HEK293T (cell line): ENCODE results near the gene KCNQ1.

Experiments used
- CTCF ChIA-PET: fragments of 350-600 bp; formaldehyde crosslinking; extraction: SDS; loops from one replicate; lab custom pipeline; 2021; ENCODE audit warnings: antibody characterized with exemption, inconsistent platforms; lab: Yijun Ruan, JAX
- POLR2A ChIA-PET: fragments of 350-600 bp; formaldehyde crosslinking; extraction: SDS; loops from one replicate; lab custom pipeline; 2020; ENCODE audit warnings: antibody characterized with exemption, inconsistent platforms; lab: Yijun Ruan, JAX
- DNase-seq: peaks from one replicate; pipeline ENCODE4 v3.0.0; 2012; ENCODE audit warnings: mixed read lengths; ENCODE audit errors: extremely low spot score
- ARNT ChIP-seq: fragments of 450-650 bp; IDR thresholded peaks from 2 replicates; pipeline ENCODE4 v1.6.1; 2017; ENCODE audit warnings: mild to moderate bottlenecking
- BHLHE40 ChIP-seq: fragments of 450-650 bp; IDR thresholded peaks from 2 replicates; pipeline ENCODE4 v1.6.1; 2016; ENCODE audit warnings: mild to moderate bottlenecking, moderate library complexity, borderline replicate concordance
- CTBP1 ChIP-seq: fragments of 450-650 bp; IDR thresholded peaks from 2 replicates; pipeline ENCODE4 v1.6.1; 2016; ENCODE audit warnings: borderline replicate concordance
- ELF4 ChIP-seq: fragments of 450-650 bp; IDR thresholded peaks from 2 replicates; pipeline ENCODE4 v1.6.1; 2017; ENCODE audit warnings: antibody characterized with exemption
- FOXA1 ChIP-seq: fragments of 450-650 bp; IDR thresholded peaks from 2 replicates; pipeline ENCODE4 v1.6.1; 2016; ENCODE audit warnings: mild to moderate bottlenecking
- FOXK2 ChIP-seq: fragments of 450-650 bp; IDR thresholded peaks from 2 replicates; pipeline ENCODE4 v1.6.1; 2016; ENCODE audit warnings: mild to moderate bottlenecking
- FOXM1 ChIP-seq: fragments of 450-650 bp; IDR thresholded peaks from 2 replicates; pipeline ENCODE4 v1.6.1; 2017; ENCODE audit warnings: mild to moderate bottlenecking, borderline replicate concordance
- HDGF ChIP-seq: fragments of 450-650 bp; IDR thresholded peaks from 2 replicates; pipeline ENCODE4 v1.6.1; 2017; ENCODE audit warnings: antibody characterized with exemption, borderline replicate concordance
- L3MBTL2 ChIP-seq: fragments of 450-650 bp; conservative IDR thresholded peaks from 2 replicates; pipeline ENCODE4 v1.6.1; 2016; ENCODE audit warnings: mild to moderate bottlenecking
- LEF1 ChIP-seq: fragments of 450-650 bp; IDR thresholded peaks from 2 replicates; pipeline ENCODE4 v1.6.1; 2017; ENCODE audit warnings: mild to moderate bottlenecking, borderline replicate concordance
- NFRKB ChIP-seq: fragments of 450-650 bp; IDR thresholded peaks from 2 replicates; pipeline ENCODE4 v1.6.1; 2016; ENCODE audit warnings: mild to moderate bottlenecking, moderate library complexity
- SP1 ChIP-seq: fragments of 450-650 bp; IDR thresholded peaks from 2 replicates; pipeline ENCODE4 v1.6.1; 2017
- SUZ12 ChIP-seq: fragments of 450-650 bp; IDR thresholded peaks from 2 replicates; pipeline ENCODE4 v1.6.1; 2016; ENCODE audit warnings: mild to moderate bottlenecking
- TARDBP ChIP-seq: fragments of 450-650 bp; IDR thresholded peaks from 2 replicates; pipeline ENCODE4 v1.6.1; 2016
- ZNF384 ChIP-seq: fragments of 450-650 bp; IDR thresholded peaks from 2 replicates; pipeline ENCODE4 v1.6.1; 2016
- TF ChIP-seq, protein P1 (sequence below): fragments of 450-650 bp; IDR thresholded peaks from 2 replicates; pipeline ENCODE4 v1.6.1; 2016

Gene KCNQ1

DNA sequence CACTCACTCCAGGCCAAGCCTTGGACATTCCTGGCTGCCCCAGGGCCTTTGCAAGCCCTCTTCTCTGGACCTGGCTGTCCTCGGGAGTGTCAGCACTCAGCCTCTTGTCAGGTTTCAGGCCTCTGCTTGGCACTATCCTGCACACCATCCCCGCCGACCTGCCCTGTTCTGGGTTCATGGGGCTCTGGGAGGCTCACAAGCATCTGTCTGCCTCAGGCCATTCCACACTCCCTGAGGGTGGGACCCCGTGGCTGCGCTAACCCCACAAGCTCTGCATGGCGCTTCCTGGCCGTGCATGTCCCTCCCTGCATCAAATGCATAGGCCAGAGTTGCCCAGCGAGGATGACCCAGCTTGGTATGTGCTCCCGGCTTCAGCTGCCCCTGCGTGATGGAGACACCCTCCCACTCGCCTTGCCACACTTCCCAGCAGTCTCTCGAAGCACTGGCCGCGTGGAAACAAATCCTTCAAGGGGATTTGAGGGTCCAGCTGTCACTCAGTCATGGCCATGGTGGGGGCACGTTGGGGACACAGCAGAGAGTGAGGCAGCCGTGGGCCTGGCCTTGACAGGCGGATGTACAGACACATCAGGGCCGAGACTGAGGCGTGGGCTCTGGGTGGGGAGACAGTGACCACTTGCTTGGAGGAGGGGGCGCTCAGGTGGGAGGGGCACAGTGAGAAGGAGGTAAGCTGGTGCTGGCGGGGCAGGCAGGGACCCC lies 87.3 kb downstream of the KCNQ1 start:
- POLR2A ChIA-PET = interaction anchor here (0.9 to 3.4 kb wide), 6 partner anchors 131 to 360 kb away, joined by 3 to 24 read pairs (median 4); partner anchors contain the start of genes CDKN1C and TSSC4
- no peak for DNase-seq
- TF ChIP-seq FOXM1 (no peak), ELF4 (no peak), TARDBP (no peak), FOXA1 (no peak)
- CTCF ChIA-PET = interaction anchor here (0.6 to 5.6 kb wide), 11 partner anchors 101 to 356 kb away, joined by 3 to 146 read pairs (median 5); partner anchors contain the start of genes CDKN1C and KCNQ1OT1

DNA sequence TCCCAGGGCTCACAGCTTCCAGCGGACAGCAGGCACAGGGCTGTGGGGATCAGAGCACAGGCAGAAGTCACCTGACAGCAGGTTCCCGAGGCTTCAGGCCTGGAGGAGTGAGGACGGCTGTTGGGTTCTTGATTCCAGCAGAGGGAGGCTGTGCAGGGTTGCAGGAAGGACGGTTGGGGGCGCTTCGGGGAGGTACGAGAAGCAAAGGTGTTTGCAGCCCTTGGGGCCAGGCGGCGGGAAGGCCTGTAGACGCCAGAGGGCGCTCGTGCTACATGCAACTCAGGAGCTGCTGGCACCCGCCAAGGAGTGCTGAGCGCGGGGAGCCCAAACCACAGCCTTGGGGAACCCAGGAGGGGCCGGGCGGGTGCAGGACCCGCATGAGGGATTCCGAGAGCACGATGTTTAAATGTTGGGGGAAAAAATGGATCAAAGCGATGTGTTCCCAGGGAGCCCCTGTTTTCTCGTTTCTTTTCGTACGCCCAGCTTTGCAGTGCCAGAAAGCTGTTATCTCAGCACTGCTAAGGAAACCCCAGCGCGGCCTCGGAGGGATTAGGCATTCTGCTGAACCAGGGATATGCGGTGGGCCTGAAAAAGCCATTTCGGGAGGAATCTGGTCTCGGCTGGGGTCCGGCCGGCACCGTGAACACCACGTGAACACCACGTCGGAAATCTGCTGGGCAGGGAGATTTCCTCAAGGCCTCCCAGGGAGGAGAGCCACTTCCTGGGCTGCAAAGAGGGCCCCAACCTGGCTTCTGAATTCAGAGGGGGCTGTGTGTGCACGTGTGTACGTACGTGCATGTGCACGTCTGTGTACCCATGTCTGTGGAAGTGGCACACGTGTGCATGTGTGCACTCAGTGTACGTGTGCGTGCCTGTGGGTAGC lies 88.1 kb downstream of the KCNQ1 start:
- DNase-seq = peak; percentile 85
- TF ChIP-seq ELF4 (no peak), TARDBP (no peak), FOXM1 (no peak), NFRKB (no peak), SP1 (no peak), BHLHE40 (no peak), LEF1 (no peak), ARNT (no peak)
- ChIA-PET CTCF (interaction anchor here (0.5 to 5.6 kb wide), 13 partner anchors 22 to 397 kb away, joined by 3 to 146 read pairs (median 4); partner anchors contain the start of genes CDKN1C and KCNQ1OT1), POLR2A (interaction anchor here (0.9 to 3.4 kb wide), 6 partner anchors 132 to 360 kb away, joined by 3 to 24 read pairs (median 4); partner anchors contain the start of genes CDKN1C and TSSC4)

DNA sequence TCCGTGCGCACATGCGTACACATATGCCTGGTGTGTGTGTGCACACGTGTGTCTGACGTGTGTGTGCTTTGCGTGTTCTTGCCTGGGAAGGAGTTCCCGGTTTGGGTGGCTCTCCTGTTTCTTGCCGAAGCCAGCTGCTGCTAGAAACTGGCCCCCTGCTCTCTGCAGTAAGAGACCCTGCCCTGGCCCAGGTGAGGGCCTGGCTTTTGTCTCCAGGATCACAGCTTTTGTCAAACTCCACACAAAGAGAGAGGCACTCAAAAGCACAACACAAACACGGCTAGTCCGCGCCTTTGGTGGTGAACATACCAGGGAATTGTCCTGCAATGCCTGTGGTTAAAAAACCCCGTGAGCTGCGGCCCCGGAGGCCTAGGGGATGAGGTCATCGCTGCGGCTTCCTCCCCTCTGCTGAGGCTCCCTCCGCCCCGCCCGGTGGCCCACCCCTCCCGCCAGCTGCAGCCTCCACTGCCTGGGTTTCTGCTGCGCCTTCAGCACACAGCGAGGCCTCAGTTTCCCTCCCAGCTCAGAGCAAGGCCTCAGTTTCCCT lies 88.9 kb downstream of the KCNQ1 start:
- DNase-seq = peak; percentile 54
- CTCF ChIA-PET = interaction anchor here (0.7 to 5.6 kb wide), 8 partner anchors 106 to 396 kb away, joined by 3 to 146 read pairs (median 4); partner anchors contain the start of gene CDKN1C
- TF ChIP-seq ARNT (no peak), NFRKB (no peak), FOXK2 (no peak), ZNF384 (no peak), L3MBTL2 (no peak), CTBP1 (no peak), LEF1 (no peak), ELF4 (no peak), HDGF (no peak), FOXM1 (no peak), SP1 (no peak), TARDBP (no peak), BHLHE40 (no peak), SUZ12 (no peak), FOXA1 (no peak)
- TF ChIP-seq, protein P1, sequence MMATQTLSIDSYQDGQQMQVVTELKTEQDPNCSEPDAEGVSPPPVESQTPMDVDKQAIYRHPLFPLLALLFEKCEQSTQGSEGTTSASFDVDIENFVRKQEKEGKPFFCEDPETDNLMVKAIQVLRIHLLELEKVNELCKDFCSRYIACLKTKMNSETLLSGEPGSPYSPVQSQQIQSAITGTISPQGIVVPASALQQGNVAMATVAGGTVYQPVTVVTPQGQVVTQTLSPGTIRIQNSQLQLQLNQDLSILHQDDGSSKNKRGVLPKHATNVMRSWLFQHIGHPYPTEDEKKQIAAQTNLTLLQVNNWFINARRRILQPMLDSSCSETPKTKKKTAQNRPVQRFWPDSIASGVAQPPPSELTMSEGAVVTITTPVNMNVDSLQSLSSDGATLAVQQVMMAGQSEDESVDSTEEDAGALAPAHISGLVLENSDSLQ = no peak
- POLR2A ChIA-PET = interaction anchor here (0.9 to 3.4 kb wide), 5 partner anchors 133 to 359 kb away, joined by 3 to 24 read pairs (median 5); partner anchors contain the start of genes CDKN1C and TSSC4

DNA sequence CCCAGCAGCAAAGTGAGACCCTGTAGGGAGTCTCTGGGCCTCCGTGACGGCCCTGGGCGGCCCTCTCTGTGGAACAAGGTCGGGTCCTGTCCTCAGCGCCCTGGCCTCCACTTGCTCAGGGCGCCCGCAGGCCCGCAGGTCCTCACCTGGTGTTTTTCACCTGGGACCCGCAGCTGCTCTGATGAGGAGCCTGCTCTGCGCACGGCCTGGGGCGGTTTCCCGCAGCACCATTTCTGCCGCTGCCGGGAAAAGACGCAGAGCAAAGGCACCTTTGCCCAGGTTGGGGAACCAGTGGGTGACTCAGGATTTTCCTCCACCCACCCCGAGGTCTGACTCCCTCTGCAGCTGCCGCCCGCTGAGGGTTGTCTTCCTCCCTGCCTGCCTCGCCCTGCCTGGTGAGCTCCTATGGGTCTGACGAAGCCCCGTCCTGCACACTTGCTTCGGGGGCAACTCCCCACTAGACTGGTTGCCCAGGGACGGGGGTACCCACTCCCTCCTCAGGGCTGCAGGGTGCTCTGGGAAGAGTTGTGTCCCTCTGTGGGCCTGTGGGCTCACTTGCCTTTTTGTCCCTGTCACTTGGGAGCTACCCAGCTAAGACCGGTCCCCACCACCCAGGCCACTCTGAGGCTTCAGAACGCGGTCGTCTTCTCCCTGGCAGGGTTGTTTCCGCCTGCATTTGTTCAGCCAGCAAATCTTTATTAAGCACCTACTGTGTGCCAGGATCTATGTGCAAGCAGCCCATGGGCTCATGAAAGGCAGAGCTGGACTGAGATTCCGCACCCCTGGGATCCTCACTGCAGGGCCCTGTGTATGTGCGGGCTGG lies 89.5 kb downstream of the KCNQ1 start:
- DNase-seq = no peak
- CTCF ChIA-PET = interaction anchor here (0.9 to 5.6 kb wide), 5 partner anchors 107 to 361 kb away, joined by 3 to 146 read pairs (median 8); partner anchors contain the start of gene CDKN1C
- POLR2A ChIA-PET = interaction anchor here (0.6 to 3.4 kb wide), 4 partner anchors 350 to 441 kb away, joined by 3 to 24 read pairs (median 5); no protein-coding TSS in a partner anchor
- no peak for TF ChIP-seq SUZ12
- no peak for TF ChIP-seq SP1
- no peak for TF ChIP-seq FOXM1
- TF ChIP-seq HDGF = no peak
- no peak for TF ChIP-seq BHLHE40
- no peak for TF ChIP-seq FOXK2
- no peak for TF ChIP-seq CTBP1
- TF ChIP-seq ARNT = no peak

DNA sequence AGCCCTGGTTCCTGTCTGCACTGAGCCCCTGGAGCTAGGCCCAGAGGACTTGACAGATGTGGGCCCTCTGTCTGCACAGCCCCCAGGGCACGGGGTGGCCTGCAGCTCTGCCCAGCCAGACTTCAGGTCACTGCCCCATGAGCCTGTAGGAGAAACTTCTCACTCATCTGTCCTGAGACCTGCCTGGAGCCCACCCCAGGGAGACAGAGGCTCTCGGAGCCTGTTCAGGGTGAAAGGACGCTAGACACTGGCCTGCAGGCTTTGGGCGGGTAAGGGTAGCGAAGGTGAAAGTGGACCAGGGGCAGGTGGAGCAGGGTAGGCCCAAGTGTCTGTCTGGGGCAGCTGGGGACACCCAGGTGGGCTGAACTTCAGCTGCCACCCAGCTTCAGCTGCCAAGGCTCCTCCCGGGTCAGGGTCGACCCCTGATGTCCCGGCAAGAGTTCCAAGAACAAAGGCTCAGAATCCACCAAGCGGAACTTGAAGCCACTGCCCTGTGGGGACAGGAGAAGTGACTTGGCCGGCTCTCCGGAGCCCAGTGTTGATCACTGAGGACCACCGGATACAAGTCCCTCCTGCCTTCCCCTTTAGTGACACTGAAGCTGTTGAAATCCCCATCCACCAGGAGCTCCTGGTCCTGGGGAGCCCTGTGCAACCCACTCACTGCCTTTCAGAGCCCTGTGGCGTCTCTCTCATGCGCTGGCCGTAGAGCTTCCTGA lies 90.3 kb downstream of the KCNQ1 start:
- TF ChIP-seq HDGF (no peak), FOXK2 (no peak), LEF1 (no peak), TARDBP (no peak), ELF4 (no peak), BHLHE40 (no peak), FOXA1 (no peak), NFRKB (no peak), CTBP1 (no peak)
- CTCF ChIA-PET = interaction anchor here (5.6 kb wide), 1 partner anchor 353 kb away, joined by 146 read pairs; the partner anchor contains the start of gene CDKN1C
- POLR2A ChIA-PET = interaction anchor here (0.6 kb wide), 1 partner anchor 440 kb away, joined by 3 read pairs; no protein-coding TSS in a partner anchor
- no peak for DNase-seq
